BJ (cell line): ENCODE results near the gene FAM47E. TPM values are rescaled to one million over a fixed set of nuclear protein-coding genes. Genes with fewer than 3 reads are reported as not detected.
"Not testable (repeated sequence)": the region's sequence is repeated elsewhere in the genome, so short reads cannot be mapped to it uniquely, and the experiment has no call there.

ENCODE experiments used
- CTCF ChIA-PET: fragments of 350-600 bp; formaldehyde crosslinking; extraction: SDS; loops from one replicate; lab custom pipeline; 2021; ENCODE audit warnings: antibody characterized with exemption, inconsistent platforms; lab: Yijun Ruan, JAX
- POLR2A ChIA-PET: fragments of 300-600 bp; sonication (Branson Sonifier 250); formaldehyde crosslinking; extraction: SDS; loops from one replicate; lab custom pipeline; 2021; ENCODE audit warnings: antibody characterized with exemption; lab: Charles Lee
- DNase-seq: peaks from one replicate; pipeline ENCODE4 v3.0.0-alpha.2; 2011; ENCODE audit warnings: low read depth
- H3K27me3 ChIP-seq: 2 replicates; pipeline ENCODE4 v1.6.0; 2011; ENCODE audit warnings: low read length; ENCODE audit not compliant: control insufficient read depth, insufficient read depth
- H3K36me3 ChIP-seq: 2 replicates; pipeline ENCODE4 v1.5.1; 2011; ENCODE audit warnings: low read length; ENCODE audit not compliant: control insufficient read depth, insufficient read depth
- H3K4me3 ChIP-seq: 2 replicates; pipeline ENCODE4 v1.5.1; 2011; ENCODE audit warnings: low read depth, mild to moderate bottlenecking, control low read depth, low read length
- CTCF ChIP-seq: IDR thresholded peaks from 2 replicates; pipeline ENCODE4 v1.5.1; 2011; ENCODE audit warnings: low read depth, mild to moderate bottlenecking, control low read depth, inconsistent platforms, low read length, moderate library complexity; ENCODE audit not compliant: insufficient read depth
- polyA plus RNA-seq: library from polyadenylated mRNA; depleted of rRNA; stranded (reverse); fragments of >200 nt; gene quantifications from 2 replicates; pipeline ENCODE4 v1.2.3, GENCODE V29; 2011

Gene FAM47E
- polyA plus RNA-seq, 1 experiment: 0.05 TPM

GRCh38 chr4:76277667-76278066 lies 26.1 kb downstream of the FAM47E start:
- Histone ChIP-seq H3K36me3 (no peaks in the 10 kb centered on the region), H3K27me3 (peaks cover 4% of the 10 kb centered on the region), H3K4me3 (no peak overlapping the region)
- ChIA-PET POLR2A (no interaction called here), CTCF (interaction anchor here (0.8 to 1.6 kb wide), 3 partner anchors 13 to 29 kb away, joined by 3 read pairs; no protein-coding TSS in a partner anchor)
- no peak for DNase-seq
- TF ChIP-seq CTCF: no peak

GRCh38 chr4:76278583-76278982 lies 27.1 kb downstream of the FAM47E start:
- peaks cover 4% of the 10 kb centered on the region for H3K27me3 ChIP-seq
- POLR2A ChIA-PET: no interaction called here
- no peak for DNase-seq
- H3K4me3 ChIP-seq: no peak overlapping the region
- CTCF ChIA-PET: interaction anchor here (0.8 to 1.6 kb wide), 4 partner anchors 9 to 29 kb away, joined by 3 read pairs; no protein-coding TSS in a partner anchor
- H3K36me3 ChIP-seq: no peaks in the 10 kb centered on the region
- TF ChIP-seq CTCF: no peak

GRCh38 chr4:76279462-76279861 lies 27.9 kb downstream of the FAM47E start:
- Histone ChIP-seq H3K27me3 (peaks cover 4% of the 10 kb centered on the region), H3K4me3 (no peak overlapping the region), H3K36me3 (no peaks in the 10 kb centered on the region)
- CTCF ChIA-PET: interaction anchor here (0.9 kb wide), 1 partner anchor 8 kb away, joined by 3 read pairs; no protein-coding TSS in a partner anchor
- no peak for DNase-seq
- no peak for TF ChIP-seq CTCF
- POLR2A ChIA-PET: no interaction called here

GRCh38 chr4:76280488-76281441 lies 29.2 kb downstream of the FAM47E start:
- POLR2A ChIA-PET: no interaction called here
- H3K36me3 ChIP-seq: no peaks in the 10 kb centered on the region
- peaks cover 2% of the 10 kb centered on the region; the same call in 1 of the 2 replicates for H3K27me3 ChIP-seq
- DNase-seq: no peak
- H3K4me3 ChIP-seq: no peak overlapping the region
- CTCF ChIA-PET: interaction anchor here (0.9 kb wide), 1 partner anchor 97 kb away, joined by 3 read pairs; no protein-coding TSS in a partner anchor
- TF ChIP-seq CTCF: no peak

GRCh38 chr4:76281594-76281993 lies 30.1 kb downstream of the FAM47E start:
- CTCF ChIA-PET: interaction anchor here (0.9 kb wide), 1 partner anchor 98 kb away, joined by 3 read pairs; no protein-coding TSS in a partner anchor

More at GRCh38 chr4:76281594-76281993, 30.1 kb downstream of the FAM47E start:
- H3K36me3 ChIP-seq, H3K27me3 ChIP-seq, DNase-seq, H3K4me3 ChIP-seq, POLR2A ChIA-PET: not testable (repeated sequence)
